HCT116 (cell line): Measurements from ENCODE around the gene CFAP107. TPM values are rescaled to one million over a fixed set of nuclear protein-coding genes. Genes with fewer than 3 reads are reported as not detected.

Source experiments
- ATAC-seq: fragments of 200-7000 bp; cut with Tn5 transposase; 2 replicates; pipeline ENCODE4 v1.9.1; 2020; ENCODE audit warnings: mild to moderate bottlenecking, moderate library complexity
- BruUV-seq: library from RNA; stranded (reverse); fragments of 400-500 nt; replicated peaks from 2 replicates; lab custom pipeline; 2021; lab: Mats Ljungman, UMichigan
- CTCF ChIA-PET: fragments of 300-600 bp; sonication (Branson Sonifier 250); formaldehyde crosslinking; loops from one replicate; lab custom pipeline; 2021; ENCODE audit warnings: antibody characterized with exemption; lab: Charles Lee
- POLR2A ChIA-PET: fragments of 300-600, 350-600 bp; sonication (Branson Sonifier 250); formaldehyde crosslinking; loops from one replicate; lab custom pipeline; 2021; ENCODE audit warnings: antibody characterized with exemption; lab: Charles Lee
- RAD21 ChIA-PET, 2 experiments: fragments of 300-600 bp; sonication (Branson Sonifier 250); formaldehyde crosslinking; loops; one replicate each; lab custom pipeline; 2023; ENCODE audit warnings: low total read pairs in 2 of 2; ENCODE audit not compliant: uncharacterized antibody in 2 of 2, unreplicated experiment in 2 of 2, low non-redundant PET in 1 of 2; lab: Charles Lee
- DNase-seq: peaks from one replicate; pipeline ENCODE4 v3.0.0-alpha.2; 2010; ENCODE audit warnings: low read depth, low spot score
- H2AFZ ChIP-seq: fragments of 200-600 bp; shearing (Covaris generic), sonication (generic); 2 replicates; pipeline ENCODE4 v1.6.1; 2017; ENCODE audit warnings: low read depth, mixed run types, mixed read lengths, antibody characterized with exemption, low read length; ENCODE audit not compliant: poor library complexity, severe bottlenecking
- H3K27ac ChIP-seq: 2 replicates; pipeline ENCODE4 v1.5.1; 2012; ENCODE audit warnings: low read depth, low read length
- H3K27me3 ChIP-seq: fragments of 200-600 bp; sonication (generic); 2 replicates; pipeline ENCODE4 v1.6.1; 2016; ENCODE audit warnings: mixed run types, low read length, mixed read lengths; ENCODE audit not compliant: insufficient read depth
- H3K36me3 ChIP-seq, 2 experiments: fragments of 200-500 bp in 1 of 2; fragments of 200-600 bp in 1 of 2; sonication (Bioruptor generic) in 1 of 2; sonication (generic) in 1 of 2; 2 replicates each; pipeline versions ENCODE4 v1.5.1 to v1.6.1; 2014 to 2016; ENCODE audit warnings: low read length in 2 of 2, inconsistent platforms in 1 of 2, mixed read lengths in 1 of 2, mixed run types in 1 of 2; ENCODE audit not compliant: insufficient read depth in 2 of 2, control insufficient read depth in 1 of 2
- H3K4me1 ChIP-seq, 2 experiments: fragments of 200-600 bp in 1 of 2; sonication (generic) in 1 of 2; 2 replicates each; pipeline versions ENCODE4 v1.5.1 to v1.6.1; 2012 to 2017; ENCODE audit warnings: low read length in 2 of 2, inconsistent platforms in 1 of 2, mild to moderate bottlenecking in 1 of 2, mixed read lengths in 1 of 2, mixed run types in 1 of 2, moderate library complexity in 1 of 2; ENCODE audit not compliant: insufficient read depth in 2 of 2, control insufficient read depth in 1 of 2
- H3K4me2 ChIP-seq: fragments of 200-600 bp; sonication (generic); 2 replicates; pipeline ENCODE4 v1.6.1; 2017; ENCODE audit warnings: mixed run types, low read length, mixed read lengths
- H3K4me3 ChIP-seq, 2 experiments: fragments of 200-600 bp in 1 of 2; sonication (generic) in 1 of 2; replicated peaks in 1 of 2; 2 replicates each; pipeline ENCODE4 v1.5.1; 2011 to 2016; ENCODE audit warnings: low read length in 2 of 2, control low read depth in 1 of 2, low read depth in 1 of 2, mild to moderate bottlenecking in 1 of 2, mixed read lengths in 1 of 2, mixed run types in 1 of 2
- H3K79me2 ChIP-seq: fragments of 200-600 bp; sonication (generic); 2 replicates; pipeline ENCODE4 v1.6.1; 2017; ENCODE audit warnings: mild to moderate bottlenecking, mixed run types, low read length, moderate library complexity, mixed read lengths; ENCODE audit not compliant: insufficient read depth
- H3K9ac ChIP-seq: fragments of 200-600 bp; sonication (generic); 2 replicates; pipeline ENCODE4 v1.6.1; 2016; ENCODE audit warnings: low read length, mixed read lengths
- H3K9me2 ChIP-seq: fragments of 200-600 bp; sonication (generic), shearing (Covaris generic); 2 replicates; pipeline ENCODE4 v1.6.1; 2017; ENCODE audit warnings: mixed run types, mild to moderate bottlenecking, moderate library complexity; ENCODE audit not compliant: insufficient read depth
- H3K9me3 ChIP-seq, 2 experiments: fragments of 200-500 bp in 1 of 2; fragments of 200-600 bp in 1 of 2; sonication (Bioruptor generic) in 1 of 2; sonication (generic) in 1 of 2; 2 replicates each; pipeline ENCODE4 v1.6.1; 2014 to 2017; ENCODE audit warnings: low read length in 2 of 2, mixed read lengths in 2 of 2, inconsistent platforms in 1 of 2, low read depth in 1 of 2, mild to moderate bottlenecking in 1 of 2, mixed run types in 1 of 2, moderate library complexity in 1 of 2; ENCODE audit not compliant: control insufficient read depth in 1 of 2, insufficient read depth in 1 of 2
- H4K20me1 ChIP-seq: fragments of 200-600 bp; sonication (generic), shearing (Covaris generic); 2 replicates; pipeline ENCODE4 v1.6.1; 2017; ENCODE audit warnings: mixed run types, mild to moderate bottlenecking, moderate library complexity; ENCODE audit not compliant: insufficient read depth
- CTCF ChIP-seq, 3 experiments: fragments of 200-600 bp in 1 of 3; sonication (generic) in 1 of 3; IDR thresholded peaks in 2 of 3; conservative IDR thresholded peaks in 1 of 3; 2 replicates each; pipeline ENCODE4 v1.5.1; 2012 to 2017; ENCODE audit warnings: low read depth in 2 of 3, low read length in 2 of 3, antibody characterized with exemption in 1 of 3, borderline replicate concordance in 1 of 3, control low read depth in 1 of 3, mild to moderate bottlenecking in 1 of 3, mixed read lengths in 1 of 3, mixed run types in 1 of 3, moderate library complexity in 1 of 3; ENCODE audit not compliant: insufficient read depth in 1 of 3
- EGR1 ChIP-seq: IDR thresholded peaks from 2 replicates; pipeline ENCODE4 v1.6.1; 2012; ENCODE audit warnings: low read depth
- ELF1 ChIP-seq: IDR thresholded peaks from 2 replicates; pipeline ENCODE4 v1.6.1; 2012; ENCODE audit warnings: low read depth, borderline replicate concordance
- EZH2 ChIP-seq: fragments of 200-600 bp; sonication (generic); IDR thresholded peaks from 2 replicates; pipeline ENCODE4 v1.6.1; 2017; ENCODE audit warnings: antibody characterized with exemption, mixed run types
- EZH2phosphoT487 ChIP-seq: fragments of 200-600 bp; IDR thresholded peaks from 2 replicates; pipeline ENCODE4 v1.6.1; 2018; ENCODE audit warnings: antibody characterized with exemption, borderline replicate concordance
- FOSL1 ChIP-seq: IDR thresholded peaks from 2 replicates; pipeline ENCODE4 v1.6.1; 2012; ENCODE audit warnings: low read depth
- JUND ChIP-seq: IDR thresholded peaks from 2 replicates; pipeline ENCODE4 v1.6.1; 2012
- MAX ChIP-seq: IDR thresholded peaks from 2 replicates; pipeline ENCODE4 v1.6.1; 2012
- POLR2AphosphoS5 ChIP-seq: IDR thresholded peaks from 2 replicates; pipeline ENCODE4 v1.6.1; 2011; ENCODE audit warnings: mild to moderate bottlenecking, low read depth, low read length, moderate library complexity
- RAD21 ChIP-seq: IDR thresholded peaks from 2 replicates; pipeline ENCODE4 v1.6.1; 2012; ENCODE audit warnings: low read depth, mild to moderate bottlenecking
- SRF ChIP-seq: IDR thresholded peaks from 2 replicates; pipeline ENCODE4 v1.6.1; 2012; ENCODE audit warnings: low read depth
- TCF7L2 ChIP-seq: IDR thresholded peaks from 2 replicates; pipeline ENCODE4 v1.7.0; 2011; ENCODE audit warnings: borderline replicate concordance, inconsistent platforms; ENCODE audit not compliant: insufficient read depth, insufficient read length; ENCODE audit errors: extremely low read depth
- YY1 ChIP-seq: IDR thresholded peaks from 2 replicates; pipeline ENCODE4 v1.6.1; 2011; ENCODE audit warnings: low read length, low read depth, moderate library complexity, mild to moderate bottlenecking; ENCODE audit not compliant: insufficient replicate concordance; ENCODE audit errors: extremely low read depth
- ZBTB33 ChIP-seq: IDR thresholded peaks from 2 replicates; pipeline ENCODE4 v1.6.1; 2011; ENCODE audit warnings: mild to moderate bottlenecking, low read length, moderate library complexity; ENCODE audit not compliant: insufficient replicate concordance; ENCODE audit errors: extremely low read depth
- intact Hi-C: fragments of 100-400 bp; cut with micrococcal nuclease; formaldehyde crosslinking; loops from 2 replicates; pipeline ENCODE4 v1.10.0; 2022
- total RNA-seq: library from RNA; stranded (reverse); gene quantifications from one replicate; pipeline ENCODE4 v1.2.1, GENCODE V29; 2021; ENCODE audit not compliant: unreplicated experiment

Gene CFAP107
- total RNA-seq, 1 experiment from 2014 or later, result not detected

GRCh38 chr1:12778061-12778460 is 32.1 kb downstream of the CFAP107 start:
- BruUV-seq, result no TSS peak

More at GRCh38 chr1:12778061-12778460, 32.1 kb downstream of the CFAP107 start:
- H3K9me2 ChIP-seq, result no peaks in the 10 kb centered on the region
- H4K20me1 ChIP-seq, result no peaks in the 10 kb centered on the region
- H2AFZ ChIP-seq, result no peak overlapping the region
- H3K9me3 ChIP-seq, result no peaks in the 10 kb centered on the region
- H3K4me3 ChIP-seq, result no peak overlapping the region
- no peak overlapping the region for H3K9ac ChIP-seq
- CTCF ChIA-PET, result no interaction called here
- intact Hi-C loops, result loop anchor here (5.0 to 10.0 kb wide), 2 partner anchors 466 to 503 kb away; no protein-coding TSS in a partner anchor
- ATAC-seq (no peak), DNase-seq (no peak)
- no peak overlapping the region for H3K27ac ChIP-seq
- H3K79me2 ChIP-seq, result no peaks in the 10 kb centered on the region
- TF ChIP-seq CTCF (IDR thresholded peaks at IDR 0.05 in 2 of 3, conservative IDR thresholded peaks at IDR 0.05 in 1 of 3; ENCODE audit: borderline replicate concordance in 1 of 3, insufficient read depth in 1 of 3, low read depth in 2 of 3, low read length in 2 of 3), result no peak
- TF ChIP-seq ELF1, result no peak
- TF ChIP-seq EZH2phosphoT487, result no peak
- TF ChIP-seq POLR2AphosphoS5, result no peak
- TF ChIP-seq FOSL1, result no peak
- no peak for TF ChIP-seq EGR1
- no peak for TF ChIP-seq YY1
- TF ChIP-seq EZH2, result no peak
- no peak for TF ChIP-seq RAD21
- TF ChIP-seq MAX, result no peak
- no peak for TF ChIP-seq TCF7L2
- no peak for TF ChIP-seq JUND
- no peak for TF ChIP-seq ZBTB33
- no peak for TF ChIP-seq SRF
- no peak overlapping the region for H3K4me2 ChIP-seq
- no peaks in the 10 kb centered on the region for H3K4me1 ChIP-seq
- no peaks in the 10 kb centered on the region for H3K27me3 ChIP-seq
- POLR2A ChIA-PET, result no interaction called here
- no peaks in the 10 kb centered on the region for H3K36me3 ChIP-seq
- RAD21 ChIA-PET, result no interaction called here
